ENCODE measurements around the gene KIF6.

The KIF6 gene

GRCh38 chr6:39573541-39573940 is 151.7 kb downstream of the KIF6 start:
- DNase-seq = no peak
- H3K4me1 Mint-ChIP-seq (ENCODE audit: low read depth) = no peaks in the 10 kb centered on the region
- no peak overlapping the region for H3K27ac Mint-ChIP-seq
- no peak overlapping the region for H3K4me3 Mint-ChIP-seq
- H3K27me3 Mint-ChIP-seq = peaks cover 22% of the 10 kb centered on the region
- H3K9me3 Mint-ChIP-seq = peaks cover 3% of the 10 kb centered on the region
- H3K36me3 Mint-ChIP-seq (ENCODE audit: low read depth) = no peaks in the 10 kb centered on the region

GRCh38 chr6:39572661-39573340 is 152.4 kb downstream of the KIF6 start:
- peaks cover 22% of the 10 kb centered on the region for H3K27me3 Mint-ChIP-seq
- no peaks in the 10 kb centered on the region for H3K4me1 Mint-ChIP-seq (ENCODE audit: low read depth)
- H3K27ac Mint-ChIP-seq = no peak overlapping the region
- H3K4me3 Mint-ChIP-seq = no peak overlapping the region
- no peak for DNase-seq
- peaks cover 3% of the 10 kb centered on the region for H3K9me3 Mint-ChIP-seq
- H3K36me3 Mint-ChIP-seq (ENCODE audit: low read depth) = no peaks in the 10 kb centered on the region

- no peaks in the 10 kb centered on the region for H3K4me1 Mint-ChIP-seq (ENCODE audit: low read depth)
- no peaks in the 10 kb centered on the region for H3K36me3 Mint-ChIP-seq (ENCODE audit: low read depth)
- H3K4me3 Mint-ChIP-seq = no peak overlapping the region
- no peak overlapping the region for H3K27ac Mint-ChIP-seq
- no peak for DNase-seq
- H3K27me3 Mint-ChIP-seq = peaks cover 17% of the 10 kb centered on the region
- no peaks in the 10 kb centered on the region for H3K9me3 Mint-ChIP-seq
Observed at GRCh38 chr6:39568896-39569295, 156.3 kb downstream of the KIF6 start.

GRCh38 chr6:39567091-39567490 is 158.1 kb downstream of the KIF6 start:
- no peaks in the 10 kb centered on the region for H3K4me1 Mint-ChIP-seq (ENCODE audit: low read depth)
- no peak overlapping the region for H3K4me3 Mint-ChIP-seq
- no peak for DNase-seq
- no peaks in the 10 kb centered on the region for H3K36me3 Mint-ChIP-seq (ENCODE audit: low read depth)
- H3K27me3 Mint-ChIP-seq = peaks cover 17% of the 10 kb centered on the region
- no peak overlapping the region for H3K27ac Mint-ChIP-seq
- no peaks in the 10 kb centered on the region for H3K9me3 Mint-ChIP-seq

GRCh38 chr6:39566456-39566855 is 158.8 kb downstream of the KIF6 start:
- Mint-ChIP-seq H3K4me3 (no peak overlapping the region), H3K27ac (no peak overlapping the region), H3K36me3 (ENCODE audit: low read depth) (no peaks in the 10 kb centered on the region), H3K27me3 (peaks cover 22% of the 10 kb centered on the region), H3K9me3 (no peaks in the 10 kb centered on the region), H3K4me1 (ENCODE audit: low read depth) (no peaks in the 10 kb centered on the region)
- DNase-seq = no peak

GRCh38 chr6:39565956-39566355 is 159.3 kb downstream of the KIF6 start:
- H3K27me3 Mint-ChIP-seq = peaks cover 17% of the 10 kb centered on the region
- no peak overlapping the region for H3K27ac Mint-ChIP-seq
- no peak for DNase-seq
- no peaks in the 10 kb centered on the region for H3K36me3 Mint-ChIP-seq (ENCODE audit: low read depth)
- H3K4me3 Mint-ChIP-seq = no peak overlapping the region
- H3K9me3 Mint-ChIP-seq = no peaks in the 10 kb centered on the region
- no peaks in the 10 kb centered on the region for H3K4me1 Mint-ChIP-seq (ENCODE audit: low read depth)

GRCh38 chr6:39563566-39564311 is 161.5 kb downstream of the KIF6 start:
- peaks cover 9% of the 10 kb centered on the region for H3K27me3 Mint-ChIP-seq
- H3K27ac Mint-ChIP-seq = no peak overlapping the region
- no peaks in the 10 kb centered on the region for H3K9me3 Mint-ChIP-seq
- H3K36me3 Mint-ChIP-seq (ENCODE audit: low read depth) = no peaks in the 10 kb centered on the region
- H3K4me1 Mint-ChIP-seq (ENCODE audit: low read depth) = no peaks in the 10 kb centered on the region
- H3K4me3 Mint-ChIP-seq = no peak overlapping the region
- no peak for DNase-seq

GRCh38 chr6:39561536-39562266 is 163.5 kb downstream of the KIF6 start:
- H3K4me3 Mint-ChIP-seq = no peak overlapping the region
- no peaks in the 10 kb centered on the region for H3K9me3 Mint-ChIP-seq
- no peak overlapping the region for H3K27ac Mint-ChIP-seq
- no peaks in the 10 kb centered on the region for H3K36me3 Mint-ChIP-seq (ENCODE audit: low read depth)
- DNase-seq = no peak
- H3K27me3 Mint-ChIP-seq = peaks cover 9% of the 10 kb centered on the region
- no peaks in the 10 kb centered on the region for H3K4me1 Mint-ChIP-seq (ENCODE audit: low read depth)

GRCh38 chr6:39560915-39561314 is 164.3 kb downstream of the KIF6 start:
- Mint-ChIP-seq H3K27me3 (peaks cover 9% of the 10 kb centered on the region), H3K9me3 (no peaks in the 10 kb centered on the region), H3K27ac (no peak overlapping the region), H3K4me1 (ENCODE audit: low read depth) (no peaks in the 10 kb centered on the region), H3K4me3 (no peak overlapping the region), H3K36me3 (ENCODE audit: low read depth) (no peaks in the 10 kb centered on the region)
- DNase-seq = no peak

- no peak overlapping the region for H3K4me3 Mint-ChIP-seq
- no peaks in the 10 kb centered on the region for H3K4me1 Mint-ChIP-seq (ENCODE audit: low read depth)
- no peak overlapping the region for H3K27ac Mint-ChIP-seq
- no peak for DNase-seq
- no peaks in the 10 kb centered on the region for H3K9me3 Mint-ChIP-seq
- H3K27me3 Mint-ChIP-seq = peaks cover 25% of the 10 kb centered on the region
- H3K36me3 Mint-ChIP-seq (ENCODE audit: low read depth) = no peaks in the 10 kb centered on the region
Observed at GRCh38 chr6:39558591-39559190, 166.5 kb downstream of the KIF6 start.

GRCh38 chr6:39558079-39558478 is 167.1 kb downstream of the KIF6 start:
- Mint-ChIP-seq H3K27ac (no peak overlapping the region), H3K27me3 (peaks cover 25% of the 10 kb centered on the region), H3K36me3 (ENCODE audit: low read depth) (no peaks in the 10 kb centered on the region), H3K9me3 (no peaks in the 10 kb centered on the region), H3K4me3 (no peak overlapping the region), H3K4me1 (ENCODE audit: low read depth) (no peaks in the 10 kb centered on the region)
- DNase-seq = no peak

GRCh38 chr6:39555136-39555535 is 170.1 kb downstream of the KIF6 start:
- Mint-ChIP-seq H3K36me3 (ENCODE audit: low read depth) (no peaks in the 10 kb centered on the region), H3K27me3 (peaks cover 28% of the 10 kb centered on the region), H3K27ac (no peak overlapping the region), H3K4me3 (no peak overlapping the region), H3K4me1 (ENCODE audit: low read depth) (no peaks in the 10 kb centered on the region), H3K9me3 (no peaks in the 10 kb centered on the region)
- DNase-seq = no peak

- Mint-ChIP-seq H3K27me3 (peaks cover 35% of the 10 kb centered on the region), H3K9me3 (no peaks in the 10 kb centered on the region), H3K36me3 (ENCODE audit: low read depth) (no peaks in the 10 kb centered on the region), H3K4me1 (ENCODE audit: low read depth) (no peaks in the 10 kb centered on the region), H3K4me3 (no peak overlapping the region), H3K27ac (no peak overlapping the region)
- no peak for DNase-seq
Observed at GRCh38 chr6:39553860-39554802, 171.1 kb downstream of the KIF6 start.

- no peak for DNase-seq
- Mint-ChIP-seq H3K27me3 (peaks cover 43% of the 10 kb centered on the region), H3K27ac (no peak overlapping the region), H3K4me3 (no peak overlapping the region), H3K9me3 (no peaks in the 10 kb centered on the region), H3K36me3 (ENCODE audit: low read depth) (no peaks in the 10 kb centered on the region), H3K4me1 (ENCODE audit: low read depth) (no peaks in the 10 kb centered on the region)
Observed at GRCh38 chr6:39553029-39553428, 172.2 kb downstream of the KIF6 start.
